ENCODE measurements around the gene LRRC25.
"Not testable (repeated sequence)": the region's sequence is repeated elsewhere in the genome, so short reads cannot be mapped to it uniquely, and the experiment has no call there.

Gene LRRC25

GRCh38 chr19:18373892-18374629 lies 23.4 kb downstream of the LRRC25 start:
- peak; percentile 62 to 84 for DNase-seq

DNA sequence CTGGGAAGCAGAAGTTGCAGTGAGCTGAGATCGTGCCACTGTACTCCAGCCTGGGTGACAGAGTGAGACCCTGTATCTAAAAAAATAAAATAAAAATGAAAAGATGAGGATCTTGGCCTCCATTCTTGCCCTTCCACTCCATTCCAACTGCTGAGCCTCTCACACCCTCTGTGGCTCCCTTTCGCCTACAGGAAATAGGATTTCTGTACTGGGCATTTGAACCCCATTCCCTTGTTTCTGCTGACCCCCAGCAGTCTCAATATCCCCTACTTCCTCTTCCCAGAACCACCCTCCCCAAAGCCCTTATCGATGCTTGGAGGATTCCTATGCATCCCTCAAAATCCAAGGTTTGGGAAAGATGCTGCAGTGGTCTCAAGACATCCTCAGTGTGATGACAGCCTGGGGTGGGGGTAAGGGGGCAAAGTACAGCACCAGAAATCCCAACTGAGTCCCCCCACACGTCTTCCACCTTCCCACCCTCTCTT lies 24.0 kb downstream of the LRRC25 start:
- DNase-seq: no peak

DNA sequence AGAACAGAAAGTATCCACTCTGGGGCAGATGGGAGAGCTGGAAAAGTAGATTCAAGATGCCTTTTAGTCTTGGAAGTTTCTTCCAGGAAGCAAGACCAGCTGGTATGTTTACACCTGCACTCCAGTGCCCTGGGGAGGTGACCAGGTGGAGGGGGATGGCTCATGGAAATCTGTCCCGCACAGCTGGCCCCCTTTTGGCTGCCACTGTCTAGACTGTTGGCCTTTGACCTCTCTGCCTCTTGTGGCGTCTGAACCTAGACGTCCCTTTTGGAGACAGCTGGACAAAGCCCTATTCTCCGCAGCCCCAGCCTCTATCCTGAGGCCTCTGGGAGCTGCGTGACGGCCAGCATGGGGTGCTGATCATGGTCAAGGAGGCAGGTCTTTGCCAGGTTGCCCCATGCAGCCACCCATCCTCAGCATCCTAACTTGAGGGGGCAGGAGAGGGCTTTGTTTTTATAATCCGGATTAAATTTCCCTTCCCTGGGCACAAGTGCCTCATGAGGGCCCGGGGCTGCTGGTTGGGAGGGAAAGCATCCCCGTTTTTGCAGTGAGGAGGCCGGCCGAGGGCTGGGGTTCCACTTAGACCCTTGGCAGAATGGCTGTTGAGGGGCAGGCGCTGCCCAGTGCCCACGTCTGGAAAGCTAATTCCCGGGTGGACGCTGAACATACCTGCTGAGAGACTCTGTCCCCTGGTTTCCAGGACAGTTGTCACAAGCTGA lies 28.8 kb downstream of the LRRC25 start:
- DNase-seq: no peak

- DNase-seq: no peak
These were observed 31.4 kb downstream of the LRRC25 start for GRCh38 chr19:18366021-18366435.

DNA sequence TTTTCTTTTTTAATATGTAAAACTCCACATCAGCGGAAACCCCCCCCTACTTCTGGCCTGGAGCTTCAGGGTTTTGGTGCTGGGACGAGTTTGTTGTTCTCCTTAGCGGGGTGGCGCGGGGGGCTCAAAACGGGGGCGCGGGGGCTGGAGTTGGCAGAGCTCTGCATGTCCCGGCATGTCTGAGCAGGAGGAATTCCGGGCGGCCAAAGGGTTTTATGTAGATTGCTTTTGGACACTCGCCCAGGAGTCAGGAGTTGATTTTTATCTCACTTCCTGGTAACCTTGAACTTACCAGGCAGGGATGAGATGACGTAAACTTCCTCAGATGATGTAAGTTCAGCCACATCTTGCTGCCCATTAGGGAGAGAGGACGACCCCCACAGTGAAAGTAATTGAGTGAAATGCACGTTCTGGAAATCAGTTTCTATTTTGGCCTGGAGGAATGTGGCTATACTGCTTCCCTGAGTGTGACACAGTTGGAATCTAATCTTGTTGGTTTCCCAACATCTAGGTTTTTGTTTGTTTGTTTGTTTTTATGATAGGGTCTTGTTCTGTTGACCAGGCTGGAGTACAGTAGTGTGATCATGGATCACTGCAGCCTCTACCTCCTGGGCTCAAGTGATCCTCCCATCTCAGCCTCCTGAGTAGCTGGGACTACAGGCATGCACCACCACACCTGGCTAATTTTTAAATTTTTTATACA lies 32.4 kb downstream of the LRRC25 start:
- DNase-seq: no peak

- not testable (repeated sequence) for DNase-seq
These were observed 33.1 kb downstream of the LRRC25 start for GRCh38 chr19:18364277-18364825.

GRCh38 chr19:18363787-18364186 lies 33.6 kb downstream of the LRRC25 start:
- DNase-seq: no peak

GRCh38 chr19:18362934-18363542 lies 34.4 kb downstream of the LRRC25 start:
- DNase-seq: no peak

- DNase-seq: no peak
These were observed 35.8 kb downstream of the LRRC25 start for GRCh38 chr19:18361646-18362045.

- DNase-seq: no peak
These were observed 40.4 kb downstream of the LRRC25 start for GRCh38 chr19:18357041-18357440.

- DNase-seq: not testable (repeated sequence)
These were observed 42.7 kb downstream of the LRRC25 start for GRCh38 chr19:18354743-18355142.

DNA sequence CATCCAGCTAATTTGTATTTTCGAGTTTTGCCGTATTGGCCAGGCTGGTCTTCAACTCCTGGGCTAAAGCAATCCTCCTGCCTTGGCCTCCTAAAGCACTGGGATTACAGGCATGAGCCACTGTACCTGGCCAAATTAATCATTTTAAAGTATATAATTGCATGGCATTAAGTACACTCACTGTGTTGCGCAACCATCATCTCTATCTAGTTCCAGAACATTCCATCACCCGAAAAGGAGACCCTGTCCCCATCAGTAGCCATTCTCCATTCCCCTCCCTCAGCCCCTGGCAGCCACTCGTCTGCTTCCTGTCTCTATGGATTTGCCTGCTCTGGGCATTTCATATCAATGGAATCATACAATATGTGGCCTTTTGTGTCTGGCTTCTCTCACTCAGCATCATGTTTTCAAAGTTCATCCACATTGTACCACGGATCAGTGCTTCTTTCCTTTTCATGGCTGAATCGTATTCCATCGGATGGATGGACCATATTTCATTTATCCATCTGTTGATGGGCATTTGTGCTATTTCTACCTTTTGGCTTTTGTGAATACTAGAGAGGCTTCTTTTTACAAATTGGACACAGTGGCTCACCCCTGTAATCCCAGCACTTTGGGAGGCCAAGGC lies 43.9 kb downstream of the LRRC25 start:
- DNase-seq: no peak

DNA sequence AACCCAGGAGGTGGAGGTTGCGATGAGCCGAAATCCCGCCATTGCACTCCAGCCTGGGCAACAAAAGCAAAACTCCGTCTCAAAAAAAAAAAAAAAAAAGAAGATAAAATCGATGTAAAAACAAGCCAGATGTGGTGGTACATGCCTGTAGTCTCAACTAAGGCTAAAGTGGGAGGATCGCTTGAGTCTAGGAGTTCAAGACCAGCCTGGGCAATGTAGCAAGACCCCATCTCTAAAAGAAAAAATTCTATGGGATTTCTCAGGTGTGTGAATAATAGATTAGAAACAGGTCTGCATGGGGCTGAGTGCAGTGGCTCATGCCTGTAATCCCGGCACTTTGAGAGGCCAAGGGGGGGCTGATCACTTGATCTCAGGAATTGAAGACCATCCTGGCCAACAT lies 45.9 kb downstream of the LRRC25 start:
- DNase-seq: no peak

GRCh38 chr19:18350490-18350889 lies 46.9 kb downstream of the LRRC25 start:
- no peak for DNase-seq

DNA sequence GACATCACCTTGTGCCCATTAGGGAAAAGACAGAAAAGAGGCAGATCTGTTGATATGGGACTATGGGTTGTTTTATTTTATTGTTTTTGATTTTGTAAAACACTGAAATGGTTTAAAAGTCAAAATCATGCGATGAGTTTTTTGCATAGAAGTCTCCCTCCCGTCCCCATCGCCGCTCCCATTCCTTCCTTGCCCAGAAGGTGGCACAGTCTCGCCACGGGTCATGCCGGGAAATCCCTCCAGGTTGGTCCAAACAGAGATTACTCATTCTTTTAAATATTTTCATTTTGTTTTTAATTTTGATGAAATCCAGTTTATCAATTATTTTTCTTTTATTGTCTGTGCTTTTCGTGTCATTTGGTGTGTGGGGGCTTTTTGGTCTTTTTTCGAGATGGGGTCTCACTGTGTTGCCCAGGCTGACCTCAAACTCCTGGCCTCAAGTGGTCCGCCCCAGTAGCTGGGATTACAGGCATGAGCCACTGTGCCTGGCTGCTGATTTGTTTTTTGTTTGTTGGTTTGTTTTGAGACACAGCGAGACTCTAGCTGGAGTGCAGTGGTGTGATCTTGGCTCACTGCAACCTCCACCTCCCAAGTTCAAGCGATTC lies 47.8 kb downstream of the LRRC25 start:
- peak; percentile 23 to 25 for DNase-seq

DNA sequence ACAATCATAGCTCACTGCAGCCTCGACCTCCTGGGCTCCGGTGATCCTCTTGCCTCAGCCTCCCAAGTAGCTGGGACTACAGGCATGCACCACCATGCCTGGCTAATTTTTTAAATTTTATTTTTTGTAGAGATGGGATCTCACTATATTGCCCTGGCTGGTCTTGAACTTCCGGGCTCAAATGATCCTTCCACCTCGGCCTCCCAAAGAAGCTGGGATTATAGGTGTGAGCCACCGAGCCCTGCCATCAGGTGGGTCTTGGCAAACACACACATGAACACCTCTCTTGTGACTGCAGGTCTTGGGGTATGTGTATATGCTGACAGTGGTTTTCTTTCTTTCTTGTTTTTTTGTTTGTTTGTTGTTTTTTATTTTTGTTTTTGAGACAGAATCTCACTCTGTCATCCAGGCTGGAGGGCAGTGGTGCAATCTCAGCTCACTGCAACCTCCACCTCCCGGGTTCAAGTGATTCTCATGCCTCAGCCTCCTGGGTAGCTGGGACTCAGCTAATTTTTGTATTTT lies 48.5 kb downstream of the LRRC25 start:
- DNase-seq: not testable (repeated sequence)

DNA sequence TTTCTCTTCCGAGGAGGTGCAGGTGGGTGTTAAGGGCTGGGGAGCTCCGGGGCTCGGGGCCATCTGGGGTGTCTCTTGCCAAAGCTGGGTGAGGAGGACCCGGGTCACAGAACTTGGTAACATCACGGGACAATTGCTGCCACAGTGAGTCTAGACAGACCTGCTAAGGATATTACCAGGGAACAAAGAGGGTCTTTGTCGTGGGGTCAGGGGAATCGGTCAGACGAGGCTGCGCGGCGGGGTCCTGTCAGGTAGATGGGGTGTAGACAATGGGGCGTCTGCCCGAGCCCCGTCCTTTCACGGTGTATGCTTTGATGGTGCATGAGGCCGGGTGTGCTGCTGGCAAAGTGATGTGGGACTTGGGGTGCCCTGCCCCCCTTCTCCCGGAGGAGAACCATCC lies 49.3 kb downstream of the LRRC25 start:
- no peak for DNase-seq

- no peak for DNase-seq
These were observed 51.3 kb downstream of the LRRC25 start for GRCh38 chr19:18346091-18346490.

DNA sequence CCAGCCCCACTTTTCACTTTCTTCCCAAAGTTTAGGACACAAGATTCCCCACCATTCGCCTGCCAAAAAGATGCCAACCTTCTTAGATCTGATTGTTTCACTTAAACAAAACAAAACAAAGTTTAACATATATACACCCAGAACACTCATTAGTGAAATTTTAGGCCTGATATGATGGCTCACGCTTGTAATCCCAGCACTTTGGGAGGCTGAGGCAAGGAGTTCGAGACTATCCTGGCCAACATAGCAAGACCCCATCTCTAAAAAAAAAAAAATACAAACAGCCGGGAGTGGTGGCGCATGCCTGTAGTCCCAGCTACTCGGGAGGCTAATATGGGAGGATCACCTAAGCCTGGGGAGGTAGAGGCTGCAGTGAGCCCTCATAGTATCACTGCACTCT lies 52.1 kb downstream of the LRRC25 start:
- no peak for DNase-seq

DNA sequence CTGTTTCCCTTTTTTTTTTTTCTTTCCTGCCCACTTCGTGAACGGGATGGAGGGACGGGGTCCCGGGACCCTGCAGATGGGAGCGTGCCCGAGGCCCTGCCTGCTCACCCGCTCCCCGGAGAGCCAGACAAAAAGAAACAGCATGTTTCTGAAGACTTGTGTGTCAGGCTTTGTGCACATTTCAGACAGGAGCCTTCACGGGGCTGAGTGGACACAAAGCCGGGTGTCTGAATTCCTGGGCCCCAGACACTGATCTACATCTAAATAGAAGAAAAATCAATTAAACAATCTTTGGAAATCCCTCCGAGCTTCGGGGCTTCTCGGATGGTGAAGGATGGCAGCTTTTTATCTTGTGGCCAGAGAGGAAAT lies 52.9 kb downstream of the LRRC25 start:
- DNase-seq: no peak

GRCh38 chr19:18342090-18342632 lies 55.3 kb downstream of the LRRC25 start:
- DNase-seq: no peak
